GM19467 (cell line): ENCODE data around the gene B4GALNT1.
"Not testable (repeated sequence)": the region's sequence is repeated elsewhere in the genome, so short reads cannot be mapped to it uniquely, and the experiment has no call there.

Experiments used
- ATAC-seq: cut with Tn5 transposase; IDR thresholded peaks from one replicate; pipeline ENCODE4 v1.9.1; 2021; ENCODE audit warnings: mild to moderate bottlenecking, moderate library complexity; ENCODE audit not compliant: unreplicated experiment

B4GALNT1 gene

DNA sequence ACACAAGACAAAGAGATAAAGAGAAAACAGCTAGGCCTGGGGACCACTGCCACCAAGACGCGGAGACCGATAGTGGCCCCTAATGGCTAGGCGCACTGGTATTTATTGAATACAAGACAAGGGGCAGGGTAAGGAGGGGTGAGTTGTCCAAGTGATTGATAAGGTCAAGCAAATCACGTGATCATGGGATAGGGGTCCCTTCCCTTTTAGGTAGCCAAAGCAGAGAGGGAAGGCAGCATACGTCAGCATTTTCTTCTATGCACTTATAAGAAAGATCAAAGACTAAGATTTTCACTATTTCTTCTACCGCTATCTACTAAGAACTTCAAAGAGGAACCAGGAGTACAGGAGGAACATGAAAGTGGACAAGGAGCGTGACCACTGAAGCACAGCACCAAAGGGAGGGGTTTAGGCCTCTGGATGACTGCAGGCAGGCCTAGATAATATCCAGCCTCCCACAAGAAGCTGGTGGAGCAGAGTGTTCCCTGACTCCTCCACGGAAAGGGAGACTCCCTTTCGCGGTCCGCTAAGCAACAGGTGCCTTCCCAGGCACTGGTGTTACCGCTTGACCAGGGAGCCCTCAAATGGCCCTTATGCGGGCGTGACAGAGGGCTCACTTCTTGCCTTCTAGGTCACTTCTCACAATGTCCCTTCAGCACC, 43.9 kb downstream of the B4GALNT1 start:
- not testable (repeated sequence) for ATAC-seq

DNA sequence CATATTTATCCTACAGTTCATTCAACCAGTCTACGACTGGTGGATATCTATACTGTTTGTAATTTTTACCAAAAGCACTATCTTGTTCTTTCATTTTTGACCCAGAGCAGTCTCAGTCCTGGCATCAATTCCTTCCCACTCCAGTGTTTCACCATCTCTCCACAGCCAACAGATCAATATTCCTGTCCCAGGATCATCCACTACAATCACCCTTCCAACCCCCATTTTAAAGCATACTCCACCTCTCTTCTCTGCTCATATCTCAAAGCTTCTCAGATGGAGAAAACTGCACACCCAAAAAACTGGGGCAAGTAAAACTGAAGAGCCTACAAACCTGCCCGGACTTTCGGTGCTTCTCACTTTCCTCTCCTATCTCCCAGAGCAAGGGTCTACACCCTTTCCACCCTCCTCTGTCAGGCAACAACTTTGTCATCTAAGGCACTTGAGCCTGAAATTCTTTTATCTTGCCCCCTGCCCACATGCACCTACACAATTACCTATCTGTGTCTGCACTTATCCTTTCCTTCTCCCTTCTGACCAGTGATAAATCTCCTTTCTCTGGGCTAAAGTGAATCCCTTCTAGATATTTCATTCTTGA, 46.1 kb downstream of the B4GALNT1 start:
- ATAC-seq = no peak

GRCh38 chr12:57586128-57586527, 46.9 kb downstream of the B4GALNT1 start:
- ATAC-seq = no peak

DNA sequence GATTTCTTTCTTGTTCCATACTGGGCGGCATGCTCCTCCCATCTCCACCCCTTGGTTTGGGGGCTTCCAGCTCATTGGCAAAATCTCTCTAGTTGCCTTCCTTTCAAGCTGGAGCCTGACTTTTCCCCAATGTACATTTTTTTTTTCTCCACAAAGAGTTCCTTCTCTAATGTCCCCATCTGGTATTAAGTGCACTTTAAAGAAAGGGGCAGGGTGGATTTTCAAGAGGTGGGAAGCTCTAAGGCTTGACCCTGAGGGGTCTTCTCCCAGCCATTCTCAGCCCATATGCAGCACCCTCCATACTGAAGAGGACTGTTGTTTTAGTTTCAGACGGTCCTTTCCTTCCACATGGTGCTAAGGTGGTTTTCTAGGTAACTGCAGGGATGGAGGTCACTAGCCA, 47.8 kb downstream of the B4GALNT1 start:
- ATAC-seq = no peak

DNA sequence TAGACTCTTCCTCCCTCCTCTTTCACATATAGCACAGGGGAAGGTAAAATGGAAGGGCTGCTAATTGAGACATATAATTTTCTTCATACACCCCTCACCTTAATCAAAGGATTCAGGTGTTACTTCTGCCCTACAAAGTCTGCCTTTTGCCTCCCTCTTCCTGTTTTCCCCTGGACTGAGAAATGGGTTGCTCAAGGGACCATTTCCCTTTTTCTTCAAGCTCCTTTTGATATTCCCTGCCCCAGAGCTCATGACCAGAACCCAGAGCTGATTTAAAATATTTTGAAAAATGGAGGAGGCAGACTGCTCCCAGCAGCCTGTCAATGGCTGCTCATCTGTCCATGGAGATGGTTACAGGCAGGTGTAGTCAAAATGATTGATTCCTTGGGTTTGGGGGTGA, 48.3 kb downstream of the B4GALNT1 start:
- no peak for ATAC-seq

- ATAC-seq = no peak
Measured at GRCh38 chr12:57584050-57584449, 49.0 kb downstream of the B4GALNT1 start.

- peak; percentile 95 for ATAC-seq
Measured at GRCh38 chr12:57583008-57583831, 49.8 kb downstream of the B4GALNT1 start.

- ATAC-seq = no peak
Measured at GRCh38 chr12:57582440-57582839, 50.6 kb downstream of the B4GALNT1 start.

GRCh38 chr12:57581802-57582201, 51.2 kb downstream of the B4GALNT1 start:
- ATAC-seq = no peak

DNA sequence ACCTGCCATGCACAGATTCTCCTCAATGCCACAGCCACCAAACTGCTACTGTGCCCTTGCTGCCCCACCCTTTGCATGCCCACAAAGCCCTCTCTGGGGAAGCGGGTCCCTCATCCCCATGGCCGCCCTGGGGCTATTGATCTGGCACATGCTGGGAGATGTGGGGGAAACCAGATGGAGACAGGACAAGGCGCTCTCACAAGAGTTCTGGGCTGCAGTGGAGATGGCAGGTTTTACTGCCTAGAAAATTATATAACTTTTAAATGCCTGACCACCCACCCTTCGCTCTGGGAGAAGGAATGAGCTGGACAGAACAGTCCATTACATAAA, 52.6 kb downstream of the B4GALNT1 start:
- no peak for ATAC-seq

GRCh38 chr12:57579677-57580465, 53.1 kb downstream of the B4GALNT1 start:
- no peak for ATAC-seq

- ATAC-seq = no peak
Measured at GRCh38 chr12:57579011-57579410, 54.0 kb downstream of the B4GALNT1 start.

GRCh38 chr12:57577981-57578758, 54.8 kb downstream of the B4GALNT1 start:
- ATAC-seq = no peak

DNA sequence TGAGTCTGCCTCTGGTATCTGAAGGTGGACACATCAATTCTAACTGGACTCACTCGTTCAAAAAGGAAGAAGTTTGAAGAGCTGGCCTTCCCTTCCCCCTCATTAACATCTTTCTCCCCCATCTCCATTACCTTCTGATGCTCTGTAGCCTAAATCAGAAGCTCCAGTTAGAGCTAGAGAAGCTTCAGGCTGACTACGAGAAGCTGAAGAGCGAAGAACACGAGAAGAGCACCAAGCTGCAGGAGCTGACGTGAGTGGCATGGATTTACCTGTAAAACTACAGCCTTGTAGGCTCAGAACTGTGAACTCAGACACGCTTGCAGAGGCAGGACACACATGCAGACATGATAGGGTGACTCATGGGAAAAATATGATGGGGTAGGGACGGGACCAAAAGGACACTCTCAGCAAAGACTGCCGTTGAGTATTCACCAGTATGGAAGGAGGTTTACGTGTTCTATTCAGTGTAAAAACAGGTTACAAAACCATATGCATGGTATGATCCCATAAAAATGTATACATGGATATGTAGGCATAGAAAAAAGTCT, 56.3 kb downstream of the B4GALNT1 start:
- ATAC-seq = no peak
